ENCODE measurements around the gene SEPSECS. TPM values are rescaled to one million over a fixed set of nuclear protein-coding genes. Genes with fewer than 3 reads are reported as not detected.

Gene SEPSECS
- total RNA-seq, 1 donor from 2014 or later = 12.0 TPM

GRCh38 chr4:25157081-25157480 lies 3.2 kb downstream of the SEPSECS start:
- H3K27me3 Mint-ChIP-seq (ENCODE audit: unreplicated experiment) = peaks cover 6% of the 10 kb centered on the region
- no peak overlapping the region for H3K27ac Mint-ChIP-seq (ENCODE audit: unreplicated experiment)
- no peaks in the 10 kb centered on the region for H3K36me3 Mint-ChIP-seq (ENCODE audit: low read depth, unreplicated experiment)
- H3K9me3 Mint-ChIP-seq (ENCODE audit: unreplicated experiment) = no peaks in the 10 kb centered on the region
- TF ChIP-seq CTCF (IDR thresholded peaks at IDR 0.05; ENCODE audit: unreplicated experiment) = no peak
- peaks cover 21% of the 10 kb centered on the region for H3K4me1 Mint-ChIP-seq (ENCODE audit: unreplicated experiment)
- DNase-seq (ENCODE audit: low spot score) = no peak
- H3K4me3 Mint-ChIP-seq (ENCODE audit: unreplicated experiment) = no peak overlapping the region

- H3K36me3 Mint-ChIP-seq (ENCODE audit: low read depth, unreplicated experiment) = peaks cover 3% of the 10 kb centered on the region
- DNase-seq (ENCODE audit: low spot score) = no peak
- H3K4me1 Mint-ChIP-seq (ENCODE audit: unreplicated experiment) = peaks cover 14% of the 10 kb centered on the region
- no peaks in the 10 kb centered on the region for H3K9me3 Mint-ChIP-seq (ENCODE audit: unreplicated experiment)
- TF ChIP-seq CTCF (IDR thresholded peaks at IDR 0.05; ENCODE audit: unreplicated experiment) = no peak
- no peak overlapping the region for H3K4me3 Mint-ChIP-seq (ENCODE audit: unreplicated experiment)
- peaks cover 6% of the 10 kb centered on the region for H3K27me3 Mint-ChIP-seq (ENCODE audit: unreplicated experiment)
- no peak overlapping the region for H3K27ac Mint-ChIP-seq (ENCODE audit: unreplicated experiment)
Observed at GRCh38 chr4:25155947-25156346, 4.3 kb downstream of the SEPSECS start.

GRCh38 chr4:25154594-25155265 lies 5.5 kb downstream of the SEPSECS start:
- peaks cover 8% of the 10 kb centered on the region for H3K4me1 Mint-ChIP-seq (ENCODE audit: unreplicated experiment)
- H3K27me3 Mint-ChIP-seq (ENCODE audit: unreplicated experiment) = peaks cover 1% of the 10 kb centered on the region
- no peak for TF ChIP-seq CTCF (IDR thresholded peaks at IDR 0.05; ENCODE audit: unreplicated experiment)
- peaks cover 3% of the 10 kb centered on the region for H3K36me3 Mint-ChIP-seq (ENCODE audit: low read depth, unreplicated experiment)
- H3K4me3 Mint-ChIP-seq (ENCODE audit: unreplicated experiment) = no peak overlapping the region
- H3K9me3 Mint-ChIP-seq (ENCODE audit: unreplicated experiment) = no peaks in the 10 kb centered on the region
- DNase-seq (ENCODE audit: low spot score) = no peak
- peak overlapping the region; percentile 80 for H3K27ac Mint-ChIP-seq (ENCODE audit: unreplicated experiment)

- no peaks in the 10 kb centered on the region for H3K4me1 Mint-ChIP-seq (ENCODE audit: unreplicated experiment)
Observed at GRCh38 chr4:25146076-25146475, 14.2 kb downstream of the SEPSECS start.

More at GRCh38 chr4:25146076-25146475, 14.2 kb downstream of the SEPSECS start:
- Mint-ChIP-seq H3K36me3 (ENCODE audit: low read depth, unreplicated experiment) (peaks cover 1% of the 10 kb centered on the region), H3K4me3 (ENCODE audit: unreplicated experiment) (no peak overlapping the region), H3K27me3 (ENCODE audit: unreplicated experiment) (no peaks in the 10 kb centered on the region), H3K9me3 (ENCODE audit: unreplicated experiment) (no peaks in the 10 kb centered on the region), H3K27ac (ENCODE audit: unreplicated experiment) (no peak overlapping the region)
- no peak for DNase-seq (ENCODE audit: low spot score)
- TF ChIP-seq CTCF (IDR thresholded peaks at IDR 0.05; ENCODE audit: unreplicated experiment) = no peak
